H9 (cell line): ENCODE measurements around the gene ANO2. TPM values are rescaled to one million over a fixed set of nuclear protein-coding genes. Genes with fewer than 3 reads are reported as not detected.

Source experiments
- DNase-seq: peaks from one replicate; pipeline ENCODE4 v3.0.0-alpha.2; 2017
- H2AFZ ChIP-seq: one replicate; pipeline ENCODE4 v1.6.1; 2013; ENCODE audit warnings: mild to moderate bottlenecking, low read length, control low read depth, moderate library complexity
- H2AK5ac ChIP-seq: 2 replicates; pipeline ENCODE4 v1.6.1; 2013; ENCODE audit warnings: low read length, control low read depth, mixed read lengths; ENCODE audit not compliant: insufficient read length
- H2BK120ac ChIP-seq: one replicate; pipeline ENCODE4 v1.6.1; 2013; ENCODE audit warnings: low read depth, mild to moderate bottlenecking, low read length, control low read depth, inconsistent platforms; ENCODE audit not compliant: poor library complexity, severe bottlenecking
- H2BK12ac ChIP-seq: 2 replicates; pipeline ENCODE4 v1.6.1; 2013; ENCODE audit warnings: low read length, control low read depth, mixed read lengths, low read depth; ENCODE audit not compliant: insufficient read length
- H2BK15ac ChIP-seq: 2 replicates; pipeline ENCODE4 v1.6.1; 2013; ENCODE audit warnings: low read depth, low read length, control low read depth
- H2BK20ac ChIP-seq: one replicate; pipeline ENCODE4 v1.6.1; 2013; ENCODE audit warnings: low read depth, mild to moderate bottlenecking, low read length, control low read depth, inconsistent platforms; ENCODE audit not compliant: poor library complexity, severe bottlenecking
- H2BK5ac ChIP-seq: 2 replicates; pipeline ENCODE4 v1.6.1; 2013; ENCODE audit warnings: low read length, control low read depth, mixed read lengths; ENCODE audit not compliant: insufficient read length
- H3K14ac ChIP-seq: 2 replicates; pipeline ENCODE4 v1.6.1; 2013; ENCODE audit warnings: low read length, control low read depth; ENCODE audit not compliant: insufficient read depth
- H3K18ac ChIP-seq: 2 replicates; pipeline ENCODE4 v1.6.1; 2013; ENCODE audit warnings: low read depth, mild to moderate bottlenecking, mixed read lengths, low read length, control low read depth; ENCODE audit not compliant: insufficient read length
- H3K23ac ChIP-seq: 2 replicates; pipeline ENCODE4 v1.6.1; 2013; ENCODE audit warnings: low read length, control low read depth, mixed read lengths, low read depth; ENCODE audit not compliant: insufficient read length
- H3K23me2 ChIP-seq: 2 replicates; pipeline ENCODE4 v1.6.1; 2013; ENCODE audit warnings: low read depth, mild to moderate bottlenecking, mixed read lengths, low read length, control low read depth; ENCODE audit not compliant: insufficient read length, poor library complexity, severe bottlenecking
- H3K27ac ChIP-seq: 2 replicates; pipeline ENCODE4 v1.5.1; 2013; ENCODE audit warnings: low read length, control low read depth, mixed read lengths, low read depth; ENCODE audit not compliant: insufficient read length
- H3K27me3 ChIP-seq: 2 replicates; pipeline ENCODE4 v1.6.1; 2013; ENCODE audit warnings: low read length, control low read depth, inconsistent platforms; ENCODE audit not compliant: insufficient read depth
- H3K4ac ChIP-seq: 2 replicates; pipeline ENCODE4 v1.6.1; 2013; ENCODE audit warnings: low read depth, mild to moderate bottlenecking, control low read depth, inconsistent platforms, low read length, moderate library complexity
- H3K4me1 ChIP-seq: 2 replicates; pipeline ENCODE4 v1.6.1; 2013; ENCODE audit warnings: low read length, control low read depth, inconsistent platforms; ENCODE audit not compliant: insufficient read depth
- H3K4me2 ChIP-seq: 2 replicates; pipeline ENCODE4 v1.6.1; 2013; ENCODE audit warnings: low read length, control low read depth, mixed read lengths; ENCODE audit not compliant: insufficient read length, insufficient read depth
- H3K56ac ChIP-seq: 2 replicates; pipeline ENCODE4 v1.6.1; 2013; ENCODE audit warnings: low read depth, mild to moderate bottlenecking, mixed read lengths, low read length, control low read depth; ENCODE audit not compliant: insufficient read length
- H3K79me1 ChIP-seq: 2 replicates; pipeline ENCODE4 v1.6.1; 2013; ENCODE audit warnings: low read depth, mild to moderate bottlenecking, moderate library complexity, low read length, control low read depth, inconsistent platforms; ENCODE audit not compliant: insufficient read depth, poor library complexity, severe bottlenecking
- H3K79me2 ChIP-seq: 2 replicates; pipeline ENCODE4 v1.6.1; 2013; ENCODE audit warnings: low read length, control low read depth, inconsistent platforms; ENCODE audit not compliant: insufficient read depth
- H3K9ac ChIP-seq: 2 replicates; pipeline ENCODE4 v1.6.1; 2013; ENCODE audit warnings: low read length, control low read depth, mixed read lengths; ENCODE audit not compliant: insufficient read length; ENCODE audit errors: extremely low read depth
- H3K9me3 ChIP-seq: one replicate; pipeline ENCODE4 v1.6.1; 2013; ENCODE audit warnings: low read depth, low read length, inconsistent platforms; ENCODE audit not compliant: control insufficient read depth
- H3T11ph ChIP-seq: one replicate; pipeline ENCODE4 v1.6.1; 2013; ENCODE audit warnings: mild to moderate bottlenecking, low read length, control low read depth, inconsistent platforms
- H4K20me1 ChIP-seq: one replicate; pipeline ENCODE4 v1.6.1; 2013; ENCODE audit not compliant: control insufficient read depth, insufficient read length, insufficient read depth
- H4K5ac ChIP-seq: 2 replicates; pipeline ENCODE4 v1.6.1; 2013; ENCODE audit warnings: low read depth, mild to moderate bottlenecking, mixed read lengths, low read length, control low read depth; ENCODE audit not compliant: insufficient read length
- H4K8ac ChIP-seq: replicated peaks from 2 replicates; pipeline ENCODE4 v1.6.1; 2013; ENCODE audit warnings: low read length, control low read depth, mixed read lengths, low read depth; ENCODE audit not compliant: insufficient read length
- H4K91ac ChIP-seq: 2 replicates; pipeline ENCODE4 v1.6.1; 2013; ENCODE audit warnings: low read depth, mild to moderate bottlenecking, moderate library complexity, mixed read lengths, low read length, control low read depth; ENCODE audit not compliant: insufficient read length
- H3K27ac Mint-ChIP-seq, 3 experiments: 2 replicates in 2 of 3; 3 replicates in 1 of 3; pipeline ENCODE4 v1.8.0; 2020 to 2021; ENCODE audit warnings: mixed read lengths in 3 of 3, mild to moderate bottlenecking in 1 of 3, moderate library complexity in 1 of 3
- H3K27me3 Mint-ChIP-seq: 2 replicates; pipeline ENCODE4 v1.8.0; 2021; ENCODE audit warnings: low read depth, mild to moderate bottlenecking, moderate library complexity, mixed read lengths
- H3K36me3 Mint-ChIP-seq, 3 experiments: 2 replicates in 2 of 3; 3 replicates in 1 of 3; pipeline ENCODE4 v1.8.0; 2020 to 2021; ENCODE audit warnings: low read depth in 3 of 3, mixed read lengths in 3 of 3; ENCODE audit not compliant: insufficient read depth in 1 of 3
- H3K4me1 Mint-ChIP-seq, 2 experiments: 2 replicates each; pipeline ENCODE4 v1.8.0; 2020; ENCODE audit warnings: mixed read lengths in 2 of 2
- H3K4me3 Mint-ChIP-seq, 2 experiments: 2 replicates in 1 of 2; 3 replicates in 1 of 2; pipeline ENCODE4 v1.8.0; 2020 to 2021; ENCODE audit warnings: mild to moderate bottlenecking in 2 of 2, mixed read lengths in 2 of 2, moderate library complexity in 1 of 2
- H3K9me3 Mint-ChIP-seq, 2 experiments: 2 replicates in 1 of 2; 3 replicates in 1 of 2; pipeline ENCODE4 v1.8.0; 2020; ENCODE audit warnings: mild to moderate bottlenecking in 2 of 2, mixed read lengths in 2 of 2, moderate library complexity in 1 of 2
- CTCF ChIP-seq: fragments of 200-600 bp; sonication (generic); conservative IDR thresholded peaks from 3 replicates; pipeline ENCODE4 v1.8.0; 2021; ENCODE audit warnings: antibody characterized with exemption, mild to moderate bottlenecking
- WGBS: extraction: QIAGEN DNeasy Blood & Tissue Kit; methylation state at CpG from one replicate; pipeline ENCODE4 v1.1.7; 2013; ENCODE audit warnings: missing lambda C conversion rate, low lambda C conversion rate, mixed read lengths; ENCODE audit not compliant: insufficient read length; ENCODE audit errors: extremely low coverage; 5-methylcytosine and 5-hydroxymethylcytosine counted together
- total RNA-seq: library from RNA; stranded (reverse); gene quantifications from 2 replicates; pipeline ENCODE4 v1.2.1, GENCODE V29; 2021

The ANO2 gene
- total RNA-seq, 1 experiment from 2014 or later = 3.8 TPM

GRCh38 chr12:5720381-5721005, 224.6 kb downstream of the ANO2 start:
- no peaks in the 10 kb centered on the region for H4K20me1 ChIP-seq
- H2BK20ac ChIP-seq = no peak overlapping the region
- H4K8ac ChIP-seq = no peak overlapping the region
- no peak overlapping the region for H3K4me2 ChIP-seq
- no peak overlapping the region for H3K18ac ChIP-seq
- no peaks in the 10 kb centered on the region for H3K23me2 ChIP-seq
- no peak overlapping the region for H3K27ac ChIP-seq
- no peak overlapping the region for H2AK5ac ChIP-seq
- WGBS = no CpG with 5 or more reads among the region's 7 CpGs
- no peak overlapping the region for H3K9ac ChIP-seq
- H3K4me1 Mint-ChIP-seq = peaks cover 9% of the 10 kb centered on the region in 2 experiments; a peak in 3 of 4 replicates
- no peak overlapping the region for H3K4ac ChIP-seq
- H4K5ac ChIP-seq = no peak overlapping the region
- H3K27ac Mint-ChIP-seq = no peak overlapping the region
- no peak overlapping the region for H2BK12ac ChIP-seq
- H3T11ph ChIP-seq = no peak overlapping the region
- no peaks in the 10 kb centered on the region for H3K9me3 ChIP-seq
- no peak overlapping the region for H2BK15ac ChIP-seq
- H3K36me3 Mint-ChIP-seq = no peaks in the 10 kb centered on the region
- no peak overlapping the region for H4K91ac ChIP-seq
- no peak for TF ChIP-seq CTCF
- H3K23ac ChIP-seq = no peak overlapping the region
- H3K4me3 Mint-ChIP-seq = no peak overlapping the region
- H3K9me3 Mint-ChIP-seq = no peaks in the 10 kb centered on the region
- no peak overlapping the region for H2AFZ ChIP-seq
- peak; percentile 8 for DNase-seq
- no peaks in the 10 kb centered on the region for H3K4me1 ChIP-seq
- H3K79me1 ChIP-seq = no peaks in the 10 kb centered on the region
- no peak overlapping the region for H2BK5ac ChIP-seq
- H3K79me2 ChIP-seq = no peaks in the 10 kb centered on the region
- no peak overlapping the region for H3K14ac ChIP-seq
- no peak overlapping the region for H2BK120ac ChIP-seq
- H3K27me3 ChIP-seq = no peaks in the 10 kb centered on the region
- peaks cover 5% of the 10 kb centered on the region for H3K27me3 Mint-ChIP-seq
- H3K56ac ChIP-seq = no peak overlapping the region
